Endothelial cell of umbilical vein (primary cell): ENCODE results near the gene TMEM200B. TPM values are rescaled to one million over a fixed set of nuclear protein-coding genes. Genes with fewer than 3 reads are reported as not detected.

Source experiments
- BruUV-seq: library from RNA; stranded (reverse); fragments of 400-500 nt; replicated peaks from 2 replicates; lab custom pipeline; 2021; lab: Mats Ljungman, UMichigan
- CTCF ChIA-PET: fragments of 300-600, 350-600 bp; sonication (Branson Sonifier 250); formaldehyde crosslinking; loops from one replicate; lab custom pipeline; 2021; ENCODE audit warnings: antibody characterized with exemption, inconsistent platforms; lab: Charles Lee
- POLR2A ChIA-PET: fragments of 300-600, 350-600 bp; sonication (Branson Sonifier 250); formaldehyde crosslinking; loops from one replicate; lab custom pipeline; 2021; ENCODE audit warnings: antibody characterized with exemption, inconsistent platforms; lab: Charles Lee
- DNase-seq: peaks from one replicate; pipeline ENCODE4 v3.0.0-alpha.2; 2011; ENCODE audit warnings: low read depth, low spot score
- FAIRE-seq: peaks from 2 replicates; lab custom pipeline; 2011; peaks lifted over from hg19 to GRCh38; lab: Jason Lieb, UNC
- H2AFZ ChIP-seq: 2 replicates; pipeline ENCODE4 v1.6.0; 2012; ENCODE audit warnings: low read depth, low read length, control low read depth, inconsistent platforms
- H3K27ac ChIP-seq: 2 replicates; pipeline ENCODE4 v1.5.1; 2011; ENCODE audit warnings: low read depth, mild to moderate bottlenecking, control low read depth, low read length, moderate library complexity; ENCODE audit not compliant: insufficient read depth
- H3K27me3 ChIP-seq, 2 experiments: 2 replicates each; pipeline versions ENCODE4 v1.6.0 to v1.6.1; 2011; ENCODE audit warnings: low read length in 2 of 2, mixed read lengths in 1 of 2; ENCODE audit not compliant: control insufficient read depth in 2 of 2, insufficient read depth in 2 of 2
- H3K36me3 ChIP-seq, 2 experiments: 2 replicates in 1 of 2; 3 replicates in 1 of 2; pipeline ENCODE4 v1.5.1; 2011; ENCODE audit warnings: low read length in 2 of 2, mild to moderate bottlenecking in 1 of 2, moderate library complexity in 1 of 2; ENCODE audit not compliant: control insufficient read depth in 2 of 2, insufficient read depth in 2 of 2; ENCODE audit errors: extremely low read depth in 1 of 2
- H3K4me1 ChIP-seq: 3 replicates; pipeline ENCODE4 v1.5.1; 2011; ENCODE audit warnings: mild to moderate bottlenecking, low read length; ENCODE audit not compliant: control insufficient read depth, insufficient read depth; ENCODE audit errors: extremely low read depth
- H3K4me2 ChIP-seq: 2 replicates; pipeline ENCODE4 v1.6.1; 2011; ENCODE audit warnings: low read length, control low read depth, mixed read lengths; ENCODE audit not compliant: insufficient read depth
- H3K4me3 ChIP-seq, 3 experiments: fragments of 200-600 bp in 1 of 3; sonication (generic), shearing (Covaris generic) in 1 of 3; replicated peaks in 1 of 3; 2 replicates each; pipeline ENCODE4 v1.5.1; 2011 to 2016; ENCODE audit warnings: control low read depth in 3 of 3, low read length in 3 of 3, mild to moderate bottlenecking in 2 of 3, inconsistent platforms in 1 of 3, low read depth in 1 of 3, moderate library complexity in 1 of 3; ENCODE audit not compliant: insufficient read depth in 1 of 3
- H3K79me2 ChIP-seq: 2 replicates; pipeline ENCODE4 v1.6.0; 2012; ENCODE audit warnings: low read length, inconsistent platforms; ENCODE audit not compliant: control insufficient read depth, insufficient read depth
- H3K9ac ChIP-seq: replicated peaks from 2 replicates; pipeline ENCODE3; 2011; ENCODE audit warnings: low read length, control low read depth; ENCODE audit not compliant: insufficient read depth; ENCODE audit errors: extremely low read depth
- H3K9me1 ChIP-seq: replicated peaks from 3 replicates; pipeline ENCODE4 v1.6.0; 2011; ENCODE audit warnings: mild to moderate bottlenecking, low read length; ENCODE audit not compliant: control insufficient read depth, insufficient read depth; ENCODE audit errors: extremely low read depth
- H3K9me3 ChIP-seq: replicated peaks from 2 replicates; pipeline ENCODE4 v1.5.1; 2012; ENCODE audit warnings: low read length, inconsistent platforms; ENCODE audit not compliant: control insufficient read depth, insufficient read depth
- H4K20me1 ChIP-seq: replicated peaks from 2 replicates; pipeline ENCODE3; 2011; ENCODE audit warnings: mild to moderate bottlenecking, low read length; ENCODE audit not compliant: control insufficient read depth, insufficient read depth; ENCODE audit errors: extremely low read depth
- CTCF ChIP-seq, 2 donors: IDR thresholded peaks; 1 replicate in 1 of 2; 2 replicates in 1 of 2; pipeline ENCODE4 v1.5.1; 2011; ENCODE audit warnings: low read length in 2 of 2, mild to moderate bottlenecking in 2 of 2, moderate library complexity in 2 of 2, control low read depth in 1 of 2, inconsistent platforms in 1 of 2, low read depth in 1 of 2; ENCODE audit not compliant: insufficient read depth in 1 of 2; ENCODE audit errors: extremely low read depth in 1 of 2
- EZH2 ChIP-seq: IDR thresholded peaks from 2 replicates; pipeline ENCODE4 v1.6.1; 2012; ENCODE audit warnings: borderline replicate concordance, low read depth, mild to moderate bottlenecking, moderate library complexity, low read length, inconsistent platforms; ENCODE audit not compliant: severe bottlenecking
- FOS ChIP-seq: IDR thresholded peaks from 2 replicates; pipeline ENCODE4 v1.6.1; 2011; ENCODE audit warnings: mild to moderate bottlenecking, low read length, moderate library complexity, borderline replicate concordance; ENCODE audit not compliant: insufficient read depth
- GATA2 ChIP-seq: IDR thresholded peaks from 2 replicates; pipeline ENCODE4 v1.7.0; 2011; ENCODE audit warnings: low read depth, mild to moderate bottlenecking, moderate library complexity, mixed read lengths, low read length; ENCODE audit not compliant: insufficient read length, insufficient read depth
- JUN ChIP-seq: IDR thresholded peaks from 2 replicates; pipeline ENCODE4 v1.6.1; 2011; ENCODE audit warnings: borderline replicate concordance, low read depth; ENCODE audit not compliant: insufficient read length, insufficient read depth
- POLR2A ChIP-seq: IDR thresholded peaks from 2 replicates; pipeline ENCODE4 v1.6.1; 2012; ENCODE audit warnings: low read depth, mild to moderate bottlenecking, control low read depth, low read length
- POLR2AphosphoS5 ChIP-seq: IDR thresholded peaks from 2 replicates; pipeline ENCODE4 v1.6.1; 2012; ENCODE audit warnings: low read depth, mild to moderate bottlenecking, control low read depth, low read length, moderate library complexity; ENCODE audit not compliant: insufficient read depth
- dilution Hi-C: fragments of 300-500 bp; cut with MboI; formaldehyde crosslinking; loops from one replicate; pipeline ENCODE4 v1.15.0; 2019; ENCODE audit warnings: low sequenced_read_pairs; ENCODE audit not compliant: extremely low pct_ligation_motif_present
- intact Hi-C: fragments of 100-400 bp; cut with micrococcal nuclease; formaldehyde crosslinking; loops from one replicate; pipeline ENCODE4 v1.10.0; 2022
- polyA plus RNA-seq, 4 experiments: library from polyadenylated mRNA; depleted of rRNA in 3 of 4; stranded (reverse) in 3 of 4; unstranded in 1 of 4; fragments of >200 nt; gene quantifications; 2 replicates each; pipeline versions ENCODE4 v1.2.1 to v1.2.3, GENCODE V29; 2011 to 2012; ENCODE audit warnings: missing spikeins in 1 of 4
- total RNA-seq: library from RNA; stranded (reverse); gene quantifications from 2 replicates; pipeline ENCODE4 v1.2.3, GENCODE V29; 2021

TMEM200B gene
- total and polyA plus RNA-seq, 2 donors (not counting 3 experiments of a cell fraction or from before 2014, with no cell fraction given), result 0.72 to 1.6 TPM

- no peaks in the 10 kb centered on the region for H3K9me3 ChIP-seq
Observed at GRCh38 chr1:29164588-29164987, 40.9 kb upstream of the TMEM200B start.

GRCh38 chr1:29162476-29163138, 38.9 kb upstream of the TMEM200B start:
- dilution Hi-C loops (no loop called here), intact Hi-C loops (no loop called here)
- FAIRE-seq (no peak), DNase-seq (no peak)
- Histone ChIP-seq H3K36me3 (peaks cover 14 to 18% of the 10 kb centered on the region in 2 experiments), H3K4me2 (no peak overlapping the region), H3K4me3 (no peak overlapping the region), H3K79me2 (peaks cover 77% of the 10 kb centered on the region), H3K9ac (no peak overlapping the region), H3K4me1 (no peaks in the 10 kb centered on the region), H3K9me3 (no peaks in the 10 kb centered on the region), H4K20me1 (peaks cover 5% of the 10 kb centered on the region), H3K9me1 (no peaks in the 10 kb centered on the region), H3K27me3 (no peaks in the 10 kb centered on the region), H2AFZ (no peak overlapping the region), H3K27ac (no peak overlapping the region)
- no TSS peak for BruUV-seq
- TF ChIP-seq POLR2AphosphoS5 (no peak), CTCF (IDR thresholded peaks at IDR 0.05; ENCODE audit: extremely low read depth in 1 of 2, insufficient read depth in 1 of 2, low read depth in 1 of 2, low read length in 2 of 2) (no peak), EZH2 (no peak), GATA2 (no peak), FOS (no peak), JUN (no peak), POLR2A (no peak)
- ChIA-PET POLR2A (no interaction called here), CTCF (no interaction called here)

More at GRCh38 chr1:29164588-29164987, 40.9 kb upstream of the TMEM200B start:
- FAIRE-seq, result no peak
- Histone ChIP-seq H3K9me1 (no peaks in the 10 kb centered on the region), H3K27me3 (no peaks in the 10 kb centered on the region), H3K36me3 (peaks cover 12 to 20% of the 10 kb centered on the region in 2 experiments), H3K27ac (no peak overlapping the region), H3K4me2 (no peak overlapping the region), H3K4me3 (no peak overlapping the region), H3K9ac (no peak overlapping the region), H4K20me1 (peaks cover 8% of the 10 kb centered on the region), H2AFZ (no peak overlapping the region), H3K79me2 (peaks cover 94% of the 10 kb centered on the region), H3K4me1 (no peaks in the 10 kb centered on the region)
- ChIA-PET CTCF (no interaction called here), POLR2A (no interaction called here)
- no TSS peak for BruUV-seq
- intact Hi-C loops, result no loop called here
- dilution Hi-C loops, result no loop called here
- no peak for DNase-seq
- TF ChIP-seq JUN, result no peak
